NCI-H2171 treated with DMSO at 0.1 percent for 48 hours (cell line): ENCODE results near the gene TMA16.
"Not testable (repeated sequence)": the region's sequence is repeated elsewhere in the genome, so short reads cannot be mapped to it uniquely, and the experiment has no call there.

Source experiments
- DNase-seq: peaks from one replicate; lab custom pipeline; 2025; lab: John Stamatoyannopoulos, UW

TMA16 gene

GRCh38 chr4:163494360-163495241, at the start of gene TMA16:
Gene TMA16 (plus strand): TSS chr4:163494690. CDS start chr4:163494802, 112 bp downstream.
- peak; percentile 88 for DNase-seq

- DNase-seq = not testable (repeated sequence)
Measured at GRCh38 chr4:163447023-163447422, 47.5 kb upstream of the TMA16 start.

GRCh38 chr4:163447481-163447880, 47.0 kb upstream of the TMA16 start:
- no peak for DNase-seq

- DNase-seq = no peak
Measured at GRCh38 chr4:163448540-163449203, 45.8 kb upstream of the TMA16 start.

- DNase-seq = no peak
Measured at GRCh38 chr4:163462556-163462955, 31.9 kb upstream of the TMA16 start.

- no peak for DNase-seq
Measured at GRCh38 chr4:163467082-163467770, 27.3 kb upstream of the TMA16 start.

- DNase-seq = no peak
Measured at GRCh38 chr4:163470391-163470790, 24.1 kb upstream of the TMA16 start.

- DNase-seq = no peak
Measured at GRCh38 chr4:163473130-163473529, 21.4 kb upstream of the TMA16 start.

GRCh38 chr4:163473576-163473975, 20.9 kb upstream of the TMA16 start, which contains the start of gene TKTL2:
Gene TKTL2 (minus strand): TSS chr4:163473754. CDS start chr4:163473734, 20 bp downstream.
- DNase-seq = no peak

- DNase-seq = no peak
Measured at GRCh38 chr4:163474027-163474426, 20.5 kb upstream of the TMA16 start.

GRCh38 chr4:163476761-163477438, 17.6 kb upstream of the TMA16 start:
- no peak for DNase-seq

- no peak for DNase-seq
Measured at GRCh38 chr4:163482190-163482589, 12.3 kb upstream of the TMA16 start.

GRCh38 chr4:163484906-163485305, 9.6 kb upstream of the TMA16 start:
- DNase-seq = peak; percentile 24

GRCh38 chr4:163485589-163485988, 8.9 kb upstream of the TMA16 start:
- no peak for DNase-seq

- no peak for DNase-seq
Measured at GRCh38 chr4:163486321-163486720, 8.2 kb upstream of the TMA16 start.

GRCh38 chr4:163489929-163490328, 4.6 kb upstream of the TMA16 start:
- DNase-seq = no peak

- DNase-seq = no peak
Measured at GRCh38 chr4:163492951-163493504, 1.5 kb upstream of the TMA16 start.

- DNase-seq = no peak
Measured at GRCh38 chr4:163493643-163494359, 689 bp upstream of the TMA16 start.

GRCh38 chr4:163495900-163496299, 1.4 kb downstream of the TMA16 start:
- peak; percentile 72 for DNase-seq

- no peak for DNase-seq
Measured at GRCh38 chr4:163500586-163500985, 6.1 kb downstream of the TMA16 start.

- no peak for DNase-seq
Measured at GRCh38 chr4:163505374-163505773, 10.9 kb downstream of the TMA16 start.
